MCF 10A (cell line): ENCODE data around the gene MAN2A1. TPM values are rescaled to one million over a fixed set of nuclear protein-coding genes. Genes with fewer than 3 reads are reported as not detected.

ENCODE experiments used
- BruUV-seq: library from RNA; stranded (reverse); fragments of 400-500 nt; replicated peaks from 2 replicates; lab custom pipeline; 2021; lab: Mats Ljungman, UMichigan
- CTCF ChIA-PET: fragments of 300-600 bp; sonication (Branson Sonifier 250); formaldehyde crosslinking; extraction: SDS; loops from one replicate; lab custom pipeline; 2021; ENCODE audit warnings: antibody characterized with exemption, inconsistent platforms; lab: Yijun Ruan, JAX
- POLR2A ChIA-PET: fragments of 300-600, 350-650 bp; sonication (Branson Sonifier 250); formaldehyde crosslinking; extraction: SDS; loops from one replicate; lab custom pipeline; 2020; ENCODE audit warnings: antibody characterized with exemption, inconsistent platforms; lab: Yijun Ruan, JAX
- DNase-seq: peaks from one replicate; pipeline ENCODE4 v3.0.0-alpha.2; 2018; ENCODE audit not compliant: unreplicated experiment
- H3K27ac Mint-ChIP-seq: one replicate; pipeline ENCODE4 v1.8.0; 2022; ENCODE audit warnings: mild to moderate bottlenecking, low read depth, mixed read lengths; ENCODE audit not compliant: unreplicated experiment
- H3K27me3 Mint-ChIP-seq: one replicate; pipeline ENCODE4 v1.8.0; 2022; ENCODE audit warnings: mixed read lengths; ENCODE audit not compliant: insufficient read depth, unreplicated experiment
- H3K36me3 Mint-ChIP-seq: one replicate; pipeline ENCODE4 v1.8.0; 2022; ENCODE audit warnings: mild to moderate bottlenecking, moderate library complexity, mixed read lengths; ENCODE audit not compliant: insufficient read depth, unreplicated experiment
- H3K4me1 Mint-ChIP-seq: one replicate; pipeline ENCODE4 v1.8.0; 2022; ENCODE audit warnings: mixed read lengths; ENCODE audit not compliant: insufficient read depth, unreplicated experiment
- H3K4me3 Mint-ChIP-seq: one replicate; pipeline ENCODE4 v1.8.0; 2022; ENCODE audit warnings: mild to moderate bottlenecking, moderate library complexity, mixed read lengths; ENCODE audit not compliant: unreplicated experiment
- H3K9me3 Mint-ChIP-seq: one replicate; pipeline ENCODE4 v1.8.0; 2022; ENCODE audit warnings: mixed read lengths; ENCODE audit not compliant: unreplicated experiment
- CTCF ChIP-seq: fragments of 200-600 bp; IDR thresholded peaks from one replicate; pipeline ENCODE4 v1.8.0; 2022; ENCODE audit warnings: antibody characterized with exemption, mild to moderate bottlenecking; ENCODE audit not compliant: unreplicated experiment
- intact Hi-C: fragments of 100-400 bp; cut with micrococcal nuclease; formaldehyde crosslinking; loops from 2 replicates; pipeline ENCODE4 v1.14.1; 2022
- total RNA-seq: library from RNA; stranded (reverse); gene quantifications from 2 replicates; pipeline ENCODE4 v1.2.3, GENCODE V29; 2022

The MAN2A1 gene
- total RNA-seq, 1 experiment from 2014 or later, result 44.1 TPM

- Mint-ChIP-seq H3K9me3 (peaks cover 8% of the 10 kb centered on the region), H3K36me3 (peaks cover 13% of the 10 kb centered on the region), H3K27me3 (no peaks in the 10 kb centered on the region), H3K27ac (no peak overlapping the region), H3K4me3 (no peak overlapping the region), H3K4me1 (no peaks in the 10 kb centered on the region)
- ChIA-PET POLR2A (interaction anchor here (0.6 kb wide), 3 partner anchors 8 to 266 kb away, joined by 3 read pairs; no protein-coding TSS in a partner anchor), CTCF (no interaction called here)
- no peak for TF ChIP-seq CTCF
- BruUV-seq, result no TSS peak
- intact Hi-C loops, result no loop called here
- no peak for DNase-seq
Measured at GRCh38 chr5:109788596-109788995, 98.9 kb downstream of the MAN2A1 start.

GRCh38 chr5:109792613-109793012, 102.9 kb downstream of the MAN2A1 start:
- ChIA-PET CTCF (no interaction called here), POLR2A (interaction anchor here (0.8 kb wide), 1 partner anchor 12 kb away, joined by 4 read pairs; no protein-coding TSS in a partner anchor)
- no peak for TF ChIP-seq CTCF
- DNase-seq, result no peak
- BruUV-seq, result no TSS peak
- H3K4me3 Mint-ChIP-seq, result no peak overlapping the region
- H3K27me3 Mint-ChIP-seq, result no peaks in the 10 kb centered on the region
- H3K27ac Mint-ChIP-seq, result no peak overlapping the region
- H3K4me1 Mint-ChIP-seq, result no peaks in the 10 kb centered on the region
- H3K9me3 Mint-ChIP-seq, result peaks cover 8% of the 10 kb centered on the region
- intact Hi-C loops, result no loop called here
- peaks cover 20% of the 10 kb centered on the region for H3K36me3 Mint-ChIP-seq

- Mint-ChIP-seq H3K9me3 (no peaks in the 10 kb centered on the region), H3K36me3 (peaks cover 20% of the 10 kb centered on the region), H3K27me3 (no peaks in the 10 kb centered on the region), H3K4me1 (no peaks in the 10 kb centered on the region), H3K4me3 (no peak overlapping the region), H3K27ac (no peak overlapping the region)
- intact Hi-C loops, result no loop called here
- POLR2A ChIA-PET, result no interaction called here
- DNase-seq, result no peak
- CTCF ChIA-PET, result interaction anchor here (1.0 kb wide), 1 partner anchor 113 kb away, joined by 4 read pairs; no protein-coding TSS in a partner anchor
- no TSS peak for BruUV-seq
- no peak for TF ChIP-seq CTCF
Measured at GRCh38 chr5:109803854-109804253, 114.1 kb downstream of the MAN2A1 start.

GRCh38 chr5:109805472-109805871, 115.7 kb downstream of the MAN2A1 start:
- Mint-ChIP-seq H3K36me3 (peaks cover 25% of the 10 kb centered on the region), H3K9me3 (peaks cover 8% of the 10 kb centered on the region), H3K4me3 (no peak overlapping the region), H3K4me1 (no peaks in the 10 kb centered on the region), H3K27ac (no peak overlapping the region), H3K27me3 (no peaks in the 10 kb centered on the region)
- DNase-seq, result no peak
- TF ChIP-seq CTCF, result no peak
- ChIA-PET CTCF (no interaction called here), POLR2A (no interaction called here)
- intact Hi-C loops, result no loop called here
- no TSS peak for BruUV-seq
